Measurements from ENCODE around the gene ADAM12.

Gene ADAM12

GRCh38 chr10:126042906-126043305, 345.4 kb downstream of the ADAM12 start:
- DNase-seq: no peak

GRCh38 chr10:126042354-126042753, 345.9 kb downstream of the ADAM12 start:
- DNase-seq: no peak

- DNase-seq: no peak
Observed at GRCh38 chr10:126041804-126042231, 346.5 kb downstream of the ADAM12 start.

GRCh38 chr10:126041117-126041516, 347.2 kb downstream of the ADAM12 start:
- DNase-seq: no peak

GRCh38 chr10:126037946-126038345, 350.3 kb downstream of the ADAM12 start:
- no peak for DNase-seq

GRCh38 chr10:126036515-126036914, 351.8 kb downstream of the ADAM12 start:
- DNase-seq: no peak

GRCh38 chr10:126034586-126034985, 353.7 kb downstream of the ADAM12 start:
- no peak for DNase-seq

GRCh38 chr10:126029999-126030398, 358.3 kb downstream of the ADAM12 start:
- no peak for DNase-seq

- DNase-seq: no peak
Observed at GRCh38 chr10:126027692-126028091, 360.6 kb downstream of the ADAM12 start.

- no peak for DNase-seq
Observed at GRCh38 chr10:126022841-126023240, 365.4 kb downstream of the ADAM12 start.

- DNase-seq: no peak
Observed at GRCh38 chr10:126021833-126022500, 366.3 kb downstream of the ADAM12 start.

- no peak for DNase-seq
Observed at GRCh38 chr10:126017961-126018560, 370.2 kb downstream of the ADAM12 start.

GRCh38 chr10:126016882-126017281, 371.4 kb downstream of the ADAM12 start:
- DNase-seq: no peak

- DNase-seq: no peak
Observed at GRCh38 chr10:126016156-126016805, 372.0 kb downstream of the ADAM12 start.

- no peak for DNase-seq
Observed at GRCh38 chr10:126015413-126015812, 372.9 kb downstream of the ADAM12 start.

GRCh38 chr10:126014309-126014708, 374.0 kb downstream of the ADAM12 start:
- DNase-seq: no peak

- DNase-seq: no peak
Observed at GRCh38 chr10:126013489-126014281, 374.6 kb downstream of the ADAM12 start.

- DNase-seq: no peak
Observed at GRCh38 chr10:126012485-126012884, 375.8 kb downstream of the ADAM12 start.

GRCh38 chr10:126011995-126012394, 376.3 kb downstream of the ADAM12 start:
- DNase-seq: no peak

- no peak for DNase-seq
Observed at GRCh38 chr10:126009650-126010049, 378.6 kb downstream of the ADAM12 start.

- DNase-seq: no peak
Observed at GRCh38 chr10:126006906-126007305, 381.4 kb downstream of the ADAM12 start.

GRCh38 chr10:126006264-126006663, 382.0 kb downstream of the ADAM12 start:
- no peak for DNase-seq

GRCh38 chr10:126004752-126005151, 383.5 kb downstream of the ADAM12 start:
- DNase-seq: no peak
